ENCODE results near the gene LRRK1.

Gene LRRK1

DNA sequence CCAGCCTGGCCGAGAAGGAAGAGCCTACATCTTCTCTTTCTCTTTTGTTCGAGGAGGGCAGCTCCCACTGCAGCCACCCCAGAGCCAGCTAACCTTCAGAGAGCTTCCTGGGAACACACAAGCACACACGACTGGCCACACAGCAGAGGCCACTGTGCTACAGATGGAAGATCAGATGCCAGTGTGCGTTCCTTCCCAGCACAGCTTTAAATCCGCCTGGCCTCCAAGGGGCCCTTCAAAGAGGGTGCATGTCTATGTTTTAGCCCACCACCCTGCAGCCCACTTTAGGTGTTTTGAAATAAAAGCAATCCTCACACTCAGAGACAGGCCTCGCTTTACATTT, 27.2 kb upstream of the LRRK1 start:
- no peak overlapping the region for H3K4ac ChIP-seq (ENCODE audit: low read depth in 1 of 2, low read length in 2 of 2)
- no peak overlapping the region for H3K27ac ChIP-seq (ENCODE audit: low read length, poor library complexity, severe bottlenecking)
- no peak overlapping the region for H3K23ac ChIP-seq (ENCODE audit: low read length in 2 of 2)

DNA sequence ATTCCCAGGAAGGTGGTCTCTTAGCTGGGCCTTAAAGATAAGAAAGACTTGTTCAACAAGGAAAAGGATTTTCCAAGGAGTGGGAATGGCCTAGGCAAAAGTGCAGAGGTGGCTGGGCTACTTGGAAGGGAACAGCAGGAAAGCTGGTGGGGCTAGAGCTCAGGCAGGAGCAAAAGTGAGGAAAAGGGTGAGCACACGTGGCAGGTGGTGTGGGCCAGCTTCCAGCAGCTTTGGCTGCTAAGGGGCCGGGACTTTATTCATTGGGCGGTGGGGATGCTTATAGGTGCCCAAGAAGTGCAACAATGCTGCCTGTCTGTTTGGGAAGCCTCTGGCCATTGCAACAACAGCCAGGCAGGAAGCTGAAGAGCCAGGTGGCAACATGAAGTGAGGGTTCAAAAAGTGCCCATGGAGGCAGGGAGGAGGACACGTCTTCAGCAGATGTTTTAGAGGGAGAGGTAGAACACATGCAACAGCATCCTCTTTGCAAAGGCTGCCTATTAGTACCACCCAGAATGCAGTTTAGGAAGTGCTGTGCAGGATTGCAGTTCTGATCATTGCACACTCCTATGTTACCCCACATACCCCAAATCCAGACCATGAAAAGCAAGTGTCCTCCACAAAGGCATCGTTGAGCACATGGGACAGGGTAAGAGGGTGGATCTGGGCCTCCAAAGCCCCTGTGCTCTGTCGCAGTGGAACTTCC, 25.7 kb upstream of the LRRK1 start:
- no peak overlapping the region for H3K14ac ChIP-seq (ENCODE audit: low read length in 2 of 2)
- H2BK15ac ChIP-seq (ENCODE audit: low read depth, poor library complexity, severe bottlenecking): no peak overlapping the region
- no peak overlapping the region for H2BK12ac ChIP-seq (ENCODE audit: low read length in 2 of 2)
- H3K4me1 ChIP-seq (ENCODE audit: control insufficient read depth, insufficient read depth, low read depth, low read length): peaks cover 8% of the 10 kb centered on the region
- H3K79me1 ChIP-seq (replicated peaks; ENCODE audit: low read length, poor library complexity, severe bottlenecking): no peaks in the 10 kb centered on the region
- no peaks in the 10 kb centered on the region for H3K9me3 ChIP-seq (ENCODE audit: control insufficient read depth, low read length)
- H3K4me2 ChIP-seq (ENCODE audit: low read length, poor library complexity, severe bottlenecking): no peak overlapping the region
- no peak overlapping the region for H3K27ac ChIP-seq (ENCODE audit: low read length, poor library complexity, severe bottlenecking)
- H3K36me3 ChIP-seq (ENCODE audit: control insufficient read depth in 1 of 2, insufficient read depth in 2 of 2, low read depth in 1 of 2, low read length in 2 of 2): peaks cover 0 to 69% of the 10 kb centered on the region in 2 experiments
- H4K91ac ChIP-seq (ENCODE audit: low read length): no peak overlapping the region
- H2BK120ac ChIP-seq (ENCODE audit: low read depth, low read length): no peak overlapping the region
- H3K9ac ChIP-seq (ENCODE audit: low read length): no peak overlapping the region
- no peak overlapping the region for H3K4me3 ChIP-seq (ENCODE audit: insufficient read depth in 1 of 2, low read depth in 1 of 2, low read length in 2 of 2)
- H3K4ac ChIP-seq (ENCODE audit: low read depth in 1 of 2, low read length in 2 of 2): no peak overlapping the region
- H4K8ac ChIP-seq (ENCODE audit: low read length): no peak overlapping the region
- H2AFZ ChIP-seq (ENCODE audit: low read depth, low read length): no peak overlapping the region
- no peak for DNase-seq
- no peak overlapping the region for H2AK5ac ChIP-seq (ENCODE audit: low read length, severe bottlenecking)
- peaks cover 0 to 13% of the 10 kb centered on the region in 2 experiments for H3K27me3 ChIP-seq (ENCODE audit: control insufficient read depth in 1 of 2, insufficient read depth in 1 of 2, low read length in 2 of 2)
- 88% methylated on average over 6 of the region's 6 CpGs for WGBS
- no peak overlapping the region for H3K18ac ChIP-seq (ENCODE audit: low read depth in 1 of 2, low read length in 2 of 2)
- no peak overlapping the region for H3K23ac ChIP-seq (ENCODE audit: low read length in 2 of 2)
- no peak overlapping the region for H2BK5ac ChIP-seq (ENCODE audit: low read depth, low read length, poor library complexity, severe bottlenecking)

More for the DNA sequence above, 27.2 kb upstream of the LRRK1 start:
- Histone ChIP-seq H2BK120ac (ENCODE audit: low read depth, low read length) (no peak overlapping the region), H2AK5ac (ENCODE audit: low read length, severe bottlenecking) (no peak overlapping the region), H3K18ac (ENCODE audit: low read depth in 1 of 2, low read length in 2 of 2) (no peak overlapping the region), H3K4me2 (ENCODE audit: low read length, poor library complexity, severe bottlenecking) (no peak overlapping the region), H2BK12ac (ENCODE audit: low read length in 2 of 2) (no peak overlapping the region), H3K9ac (ENCODE audit: low read length) (no peak overlapping the region), H4K91ac (ENCODE audit: low read length) (no peak overlapping the region), H3K36me3 (ENCODE audit: control insufficient read depth in 1 of 2, insufficient read depth in 2 of 2, low read depth in 1 of 2, low read length in 2 of 2) (peaks cover 0 to 62% of the 10 kb centered on the region in 2 experiments), H3K79me1 (replicated peaks; ENCODE audit: low read length, poor library complexity, severe bottlenecking) (no peaks in the 10 kb centered on the region), H3K27me3 (ENCODE audit: control insufficient read depth in 1 of 2, insufficient read depth in 1 of 2, low read length in 2 of 2) (peaks cover 0 to 8% of the 10 kb centered on the region in 2 experiments), H3K9me3 (ENCODE audit: control insufficient read depth, low read length) (no peaks in the 10 kb centered on the region), H2AFZ (ENCODE audit: low read depth, low read length) (no peak overlapping the region), H3K4me1 (ENCODE audit: control insufficient read depth, insufficient read depth, low read depth, low read length) (peaks cover 8% of the 10 kb centered on the region), H2BK5ac (ENCODE audit: low read depth, low read length, poor library complexity, severe bottlenecking) (no peak overlapping the region), H3K4me3 (ENCODE audit: insufficient read depth in 1 of 2, low read depth in 1 of 2, low read length in 2 of 2) (no peak overlapping the region), H3K14ac (ENCODE audit: low read length in 2 of 2) (no peak overlapping the region), H4K8ac (ENCODE audit: low read length) (no peak overlapping the region), H2BK15ac (ENCODE audit: low read depth, poor library complexity, severe bottlenecking) (no peak overlapping the region)
- no peak for DNase-seq
- 70% methylated on average over 6 of the region's 6 CpGs for WGBS

DNA sequence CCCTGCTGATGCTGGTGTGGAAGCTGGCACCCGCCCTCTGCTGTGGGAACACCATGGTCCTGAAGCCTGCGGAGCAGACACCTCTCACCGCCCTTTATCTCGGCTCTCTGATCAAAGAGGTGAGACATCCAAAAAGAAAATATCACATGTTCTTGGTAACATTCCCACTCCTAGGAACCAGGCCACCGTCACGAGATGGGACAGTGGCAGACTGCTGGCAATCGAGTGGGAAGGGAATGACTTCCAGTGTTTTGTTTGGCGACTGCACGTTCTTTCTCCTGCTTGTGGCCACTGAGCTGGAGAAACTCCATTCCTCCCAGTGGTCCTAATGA, 25.2 kb upstream of the LRRK1 start:
- Histone ChIP-seq H2BK5ac (ENCODE audit: low read depth, low read length, poor library complexity, severe bottlenecking) (no peak overlapping the region), H2BK15ac (ENCODE audit: low read depth, poor library complexity, severe bottlenecking) (no peak overlapping the region), H3K23ac (ENCODE audit: low read length in 2 of 2) (no peak overlapping the region), H2AFZ (ENCODE audit: low read depth, low read length) (no peak overlapping the region), H3K27ac (ENCODE audit: low read length, poor library complexity, severe bottlenecking) (no peak overlapping the region), H2BK120ac (ENCODE audit: low read depth, low read length) (no peak overlapping the region), H3K79me1 (replicated peaks; ENCODE audit: low read length, poor library complexity, severe bottlenecking) (no peaks in the 10 kb centered on the region), H3K4ac (ENCODE audit: low read depth in 1 of 2, low read length in 2 of 2) (no peak overlapping the region), H3K36me3 (ENCODE audit: control insufficient read depth in 1 of 2, insufficient read depth in 2 of 2, low read depth in 1 of 2, low read length in 2 of 2) (peaks cover 0 to 75% of the 10 kb centered on the region in 2 experiments), H3K18ac (ENCODE audit: low read depth in 1 of 2, low read length in 2 of 2) (no peak overlapping the region), H2AK5ac (ENCODE audit: low read length, severe bottlenecking) (no peak overlapping the region), H2BK12ac (ENCODE audit: low read length in 2 of 2) (no peak overlapping the region), H4K91ac (ENCODE audit: low read length) (no peak overlapping the region), H3K14ac (ENCODE audit: low read length in 2 of 2) (no peak overlapping the region), H3K4me1 (ENCODE audit: control insufficient read depth, insufficient read depth, low read depth, low read length) (peaks cover 8% of the 10 kb centered on the region), H3K4me2 (ENCODE audit: low read length, poor library complexity, severe bottlenecking) (no peak overlapping the region), H3K9ac (ENCODE audit: low read length) (no peak overlapping the region), H4K8ac (ENCODE audit: low read length) (no peak overlapping the region), H3K4me3 (ENCODE audit: insufficient read depth in 1 of 2, low read depth in 1 of 2, low read length in 2 of 2) (no peak overlapping the region), H3K27me3 (ENCODE audit: control insufficient read depth in 1 of 2, insufficient read depth in 1 of 2, low read length in 2 of 2) (peaks cover 0 to 18% of the 10 kb centered on the region in 2 experiments), H3K9me3 (ENCODE audit: control insufficient read depth, low read length) (no peaks in the 10 kb centered on the region)
- DNase-seq: no peak
- WGBS: 83% methylated on average over 9 of the region's 9 CpGs

DNA sequence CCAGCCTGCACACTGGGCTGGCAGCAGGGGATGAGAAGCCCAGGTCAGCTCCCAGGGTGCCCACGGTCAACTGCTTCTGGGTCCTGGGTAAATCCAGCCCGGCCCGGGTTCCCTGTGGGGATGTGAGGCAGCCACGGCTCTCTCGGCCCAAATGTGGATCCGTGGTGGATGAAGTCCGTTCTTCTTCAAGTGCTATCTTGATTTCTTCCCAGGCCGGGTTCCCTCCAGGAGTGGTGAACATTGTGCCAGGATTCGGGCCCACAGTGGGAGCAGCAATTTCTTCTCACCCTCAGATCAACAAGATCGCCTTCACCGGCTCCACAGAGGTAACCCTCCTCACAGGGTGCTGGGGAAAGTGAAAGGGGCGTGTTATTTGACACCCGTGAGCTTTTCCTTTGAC, 23.4 kb upstream of the LRRK1 start:
- WGBS: 96% methylated on average over 9 of the region's 13 CpGs
- Histone ChIP-seq H3K4me2 (ENCODE audit: low read length, poor library complexity, severe bottlenecking) (no peak overlapping the region), H4K91ac (ENCODE audit: low read length) (no peak overlapping the region), H3K18ac (ENCODE audit: low read depth in 1 of 2, low read length in 2 of 2) (no peak overlapping the region), H3K27me3 (ENCODE audit: control insufficient read depth in 1 of 2, insufficient read depth in 1 of 2, low read length in 2 of 2) (peaks cover 0 to 27% of the 10 kb centered on the region in 2 experiments), H2BK12ac (ENCODE audit: low read length in 2 of 2) (no peak overlapping the region), H3K4ac (ENCODE audit: low read depth in 1 of 2, low read length in 2 of 2) (no peak overlapping the region), H2BK5ac (ENCODE audit: low read depth, low read length, poor library complexity, severe bottlenecking) (no peak overlapping the region), H3K14ac (ENCODE audit: low read length in 2 of 2) (no peak overlapping the region), H3K27ac (ENCODE audit: low read length, poor library complexity, severe bottlenecking) (no peak overlapping the region), H3K23ac (ENCODE audit: low read length in 2 of 2) (no peak overlapping the region), H3K9me3 (ENCODE audit: control insufficient read depth, low read length) (no peaks in the 10 kb centered on the region), H3K36me3 (ENCODE audit: control insufficient read depth in 1 of 2, insufficient read depth in 2 of 2, low read depth in 1 of 2, low read length in 2 of 2) (peaks cover 0 to 87% of the 10 kb centered on the region in 2 experiments), H3K79me1 (replicated peaks; ENCODE audit: low read length, poor library complexity, severe bottlenecking) (no peaks in the 10 kb centered on the region), H2BK120ac (ENCODE audit: low read depth, low read length) (no peak overlapping the region), H3K4me1 (ENCODE audit: control insufficient read depth, insufficient read depth, low read depth, low read length) (peaks cover 3% of the 10 kb centered on the region), H2BK15ac (ENCODE audit: low read depth, poor library complexity, severe bottlenecking) (no peak overlapping the region), H2AK5ac (ENCODE audit: low read length, severe bottlenecking) (no peak overlapping the region), H3K9ac (ENCODE audit: low read length) (no peak overlapping the region), H3K4me3 (ENCODE audit: insufficient read depth in 1 of 2, low read depth in 1 of 2, low read length in 2 of 2) (no peak overlapping the region), H4K8ac (ENCODE audit: low read length) (no peak overlapping the region), H2AFZ (ENCODE audit: low read depth, low read length) (no peak overlapping the region)
- no peak for DNase-seq
